CD1c-positive myeloid dendritic cell (primary cell): Measurements from ENCODE around the gene FBXO24.

Experiments used
- DNase-seq: peaks from one replicate; pipeline ENCODE4 v3.0.0-alpha.2; 2016; ENCODE audit errors: extremely low spot score

The FBXO24 gene

GRCh38 chr7:100590077-100590737 lies 4.1 kb downstream of the FBXO24 start:
- DNase-seq, result no peak

DNA sequence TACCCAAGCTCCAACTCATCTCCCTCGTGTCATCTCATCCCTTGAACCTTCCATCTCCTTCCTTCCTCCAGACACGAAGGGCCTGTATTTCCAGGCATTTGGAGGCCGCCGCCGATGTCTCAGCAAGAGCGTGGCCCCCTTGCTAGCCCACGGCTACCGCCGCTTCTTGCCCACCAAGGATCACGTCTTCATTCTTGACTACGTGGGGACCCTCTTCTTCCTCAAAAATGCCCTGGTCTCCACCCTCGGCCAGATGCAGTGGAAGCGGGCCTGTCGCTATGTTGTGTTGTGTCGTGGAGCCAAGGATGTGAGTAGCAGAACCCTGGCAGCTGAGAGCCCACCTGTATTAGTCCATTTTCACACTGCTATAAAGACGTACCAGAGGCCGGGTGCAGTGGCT lies 5.5 kb downstream of the FBXO24 start:
- DNase-seq, result no peak

GRCh38 chr7:100595188-100595587 lies 9.1 kb downstream of the FBXO24 start:
- DNase-seq, result no peak

GRCh38 chr7:100598425-100598824 lies 12.3 kb downstream of the FBXO24 start:
- DNase-seq, result no peak

DNA sequence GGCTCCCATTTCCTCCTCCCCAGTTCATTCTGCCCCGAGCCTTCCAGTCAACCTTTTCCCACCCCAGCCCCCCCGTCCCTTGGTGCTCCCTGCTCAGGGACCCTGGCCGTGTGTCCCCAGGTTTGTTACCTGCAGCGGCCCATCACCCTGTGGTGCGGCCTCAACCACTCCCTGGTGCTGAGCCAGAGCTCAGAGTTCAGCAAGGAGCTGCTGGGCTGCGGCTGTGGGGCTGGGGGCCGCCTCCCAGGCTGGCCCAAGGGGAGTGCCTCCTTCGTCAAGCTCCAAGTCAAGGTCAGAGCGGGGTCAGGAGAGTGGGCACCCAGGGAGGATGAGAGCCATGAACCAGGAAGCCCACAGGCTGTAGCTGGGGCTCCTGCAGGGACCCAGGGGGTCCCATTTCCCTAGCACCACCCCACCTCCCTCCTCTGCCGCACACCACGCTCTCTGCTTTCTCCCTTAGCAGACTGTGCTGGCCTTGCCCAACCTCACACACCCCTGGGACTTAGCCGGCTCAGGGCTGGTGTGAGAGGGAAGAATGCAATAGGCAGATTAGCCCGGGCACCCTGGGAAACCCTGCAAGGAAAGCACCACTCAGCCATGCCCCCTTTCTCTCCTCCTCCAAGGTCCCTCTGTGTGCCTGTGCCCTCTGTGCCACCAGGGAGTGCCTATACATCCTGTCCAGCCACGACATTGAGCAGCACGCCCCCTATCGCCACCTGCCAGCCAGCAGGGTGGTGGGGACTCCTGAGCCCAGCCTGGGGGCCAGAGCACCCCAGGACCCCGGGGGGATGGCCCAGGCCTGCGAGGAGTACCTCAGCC lies 14.0 kb downstream of the FBXO24 start:
- DNase-seq, result no peak

GRCh38 chr7:100600730-100601038 lies 14.6 kb downstream of the FBXO24 start:
- no peak for DNase-seq

GRCh38 chr7:100602889-100603725 lies 17.0 kb downstream of the FBXO24 start:
- DNase-seq, result no peak

GRCh38 chr7:100603726-100604027 lies 17.5 kb downstream of the FBXO24 start:
- DNase-seq, result no peak

DNA sequence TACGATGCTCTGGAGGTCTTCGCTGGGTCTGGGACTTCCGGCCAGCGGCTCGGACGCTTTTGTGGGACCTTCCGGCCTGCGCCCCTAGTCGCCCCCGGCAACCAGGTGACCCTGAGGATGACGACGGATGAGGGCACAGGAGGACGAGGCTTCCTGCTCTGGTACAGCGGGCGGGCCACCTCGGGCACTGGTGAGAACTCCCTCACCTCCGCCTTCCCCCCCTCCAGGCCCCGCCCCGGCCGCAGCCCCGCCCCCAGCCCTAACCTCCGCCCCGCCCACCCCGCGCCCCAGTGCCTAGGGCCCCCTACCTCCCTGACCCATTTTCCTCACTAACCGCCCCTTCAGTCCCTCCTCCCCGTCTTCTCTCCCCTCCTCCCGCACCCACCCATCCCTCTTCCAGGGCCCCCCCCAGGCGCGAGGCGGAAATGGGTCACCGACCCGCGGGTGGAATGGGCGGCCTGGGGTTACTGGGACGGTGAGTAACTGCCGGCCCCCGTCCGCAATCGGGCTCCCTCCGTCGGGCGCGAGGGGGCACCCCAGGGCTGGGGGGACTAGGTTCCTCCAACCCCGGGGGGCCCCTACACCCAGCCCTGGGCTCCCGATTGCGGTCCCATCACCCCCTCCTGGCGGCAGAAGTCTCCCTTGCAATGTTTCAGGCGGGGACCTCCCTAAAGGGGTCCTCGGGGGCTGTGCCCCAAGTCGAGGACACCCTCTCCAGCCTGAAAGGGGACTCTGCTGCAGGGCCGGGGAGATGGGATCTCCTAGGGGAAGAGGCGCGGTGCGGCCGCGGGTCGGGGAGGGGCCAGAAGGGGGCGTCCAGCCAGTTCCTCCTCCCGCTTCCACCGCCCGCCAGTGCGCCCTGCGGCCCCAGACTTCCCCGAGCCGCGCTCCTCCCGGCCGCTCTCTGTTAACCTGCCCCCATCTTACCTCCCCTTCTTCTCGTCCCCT lies 18.2 kb downstream of the FBXO24 start:
- DNase-seq, result peak; percentile 85

DNA sequence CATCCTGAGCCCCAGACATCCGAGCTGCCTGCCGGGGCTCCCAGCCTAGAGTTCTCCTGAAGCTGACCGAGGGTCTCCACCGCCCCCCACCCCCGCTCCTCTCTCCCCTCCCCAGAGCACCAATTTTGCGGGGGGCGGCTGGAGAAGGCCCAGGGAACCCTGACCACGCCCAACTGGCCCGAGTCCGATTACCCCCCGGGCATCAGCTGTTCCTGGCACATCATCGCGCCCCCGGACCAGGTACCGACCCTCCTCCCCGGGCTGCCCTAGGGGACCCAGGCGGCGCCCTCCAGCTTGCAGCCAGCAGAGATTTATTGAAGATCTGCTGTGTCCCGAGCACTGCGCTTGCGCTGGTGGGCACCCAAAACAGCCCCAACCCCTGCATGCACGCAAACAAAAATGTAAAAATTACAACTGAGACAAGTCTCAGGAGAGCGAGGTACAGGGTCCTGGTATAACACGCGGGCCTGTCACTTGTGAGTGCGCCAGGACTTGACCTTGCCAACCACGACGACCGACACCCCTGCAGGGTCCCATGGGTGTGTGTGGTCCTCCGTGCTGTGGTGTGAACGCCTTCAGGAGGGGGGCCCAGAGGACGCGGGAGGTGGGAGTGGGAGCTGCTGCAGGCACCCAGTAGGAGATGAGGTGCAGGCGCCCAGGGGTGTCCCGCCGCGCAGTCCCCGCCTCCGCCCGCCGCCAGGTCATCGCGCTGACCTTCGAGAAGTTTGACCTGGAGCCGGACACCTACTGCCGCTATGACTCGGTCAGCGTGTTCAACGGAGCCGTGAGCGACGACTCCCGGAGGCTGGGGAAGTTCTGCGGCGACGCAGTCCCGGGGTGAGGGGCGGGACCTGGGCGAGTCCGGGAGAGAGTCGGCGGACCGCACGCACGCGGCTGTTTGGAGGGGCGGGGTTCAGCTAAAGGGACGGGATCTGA lies 19.1 kb downstream of the FBXO24 start:
- DNase-seq, result peak; percentile 86

DNA sequence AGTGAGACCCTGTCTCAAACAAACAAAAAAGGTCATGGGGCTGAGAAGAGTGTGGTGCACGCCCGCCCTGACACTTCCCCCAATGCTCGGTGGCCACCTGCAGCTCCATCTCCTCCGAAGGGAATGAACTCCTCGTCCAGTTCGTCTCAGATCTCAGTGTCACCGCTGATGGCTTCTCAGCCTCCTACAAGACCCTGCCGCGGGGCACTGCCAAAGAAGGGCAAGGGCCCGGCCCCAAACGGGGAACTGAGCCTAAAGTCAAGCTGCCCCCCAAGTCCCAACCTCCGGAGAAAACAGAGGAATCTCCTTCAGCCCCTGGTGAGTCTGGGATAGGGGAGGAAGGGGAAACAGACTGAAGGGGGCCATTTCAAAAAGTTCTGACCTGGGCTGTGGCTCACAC lies 20.2 kb downstream of the FBXO24 start:
- DNase-seq, result no peak

- no peak for DNase-seq
These were observed 21.0 kb downstream of the FBXO24 start for GRCh38 chr7:100607111-100607510.

- DNase-seq, result peak; percentile 49
These were observed 23.8 kb downstream of the FBXO24 start for GRCh38 chr7:100609958-100610357.

DNA sequence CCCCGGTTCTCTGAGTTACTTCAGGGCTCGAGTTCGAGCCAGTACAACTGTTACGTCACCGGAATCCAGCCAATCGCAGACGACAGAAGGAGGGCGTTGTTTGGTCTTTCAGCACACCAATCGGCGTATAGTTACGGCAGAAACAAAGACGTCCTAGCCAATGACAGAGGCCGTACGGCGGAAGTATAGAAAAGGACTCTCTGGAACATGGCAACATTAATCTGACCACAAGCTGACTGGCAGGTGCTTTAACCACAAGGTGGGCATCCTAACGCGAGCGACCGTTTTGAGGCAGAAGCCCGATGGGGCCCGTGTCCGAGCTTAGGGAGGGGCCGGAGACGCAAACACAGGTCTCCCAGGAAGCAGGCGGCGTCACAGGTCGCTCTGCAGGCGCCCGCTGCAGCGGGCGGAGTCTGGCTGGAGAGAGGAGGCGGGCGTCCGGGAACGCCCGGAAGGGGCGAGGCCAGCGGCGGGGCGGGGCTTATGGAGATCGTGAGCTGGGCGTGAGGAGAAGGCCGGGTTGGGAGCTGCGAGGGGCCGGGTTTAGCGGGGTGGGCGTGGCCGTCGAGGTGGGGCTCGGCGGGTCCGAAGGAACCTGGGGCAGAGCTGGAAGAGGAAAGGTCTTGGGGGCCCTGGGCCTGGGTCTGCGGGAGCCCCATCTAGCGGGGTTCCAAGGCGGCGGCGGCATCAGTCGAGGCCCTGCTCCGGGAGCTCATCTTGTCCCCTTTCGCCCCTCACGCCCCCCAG lies 26.0 kb downstream of the FBXO24 start, which contains the start of gene MOSPD3:
TSS of gene MOSPD3 (plus strand) at position 558 of the 747 bp plus-strand sequence. CDS start 252 bp downstream, outside the sequence.
- DNase-seq, result peak; percentile 100

DNA sequence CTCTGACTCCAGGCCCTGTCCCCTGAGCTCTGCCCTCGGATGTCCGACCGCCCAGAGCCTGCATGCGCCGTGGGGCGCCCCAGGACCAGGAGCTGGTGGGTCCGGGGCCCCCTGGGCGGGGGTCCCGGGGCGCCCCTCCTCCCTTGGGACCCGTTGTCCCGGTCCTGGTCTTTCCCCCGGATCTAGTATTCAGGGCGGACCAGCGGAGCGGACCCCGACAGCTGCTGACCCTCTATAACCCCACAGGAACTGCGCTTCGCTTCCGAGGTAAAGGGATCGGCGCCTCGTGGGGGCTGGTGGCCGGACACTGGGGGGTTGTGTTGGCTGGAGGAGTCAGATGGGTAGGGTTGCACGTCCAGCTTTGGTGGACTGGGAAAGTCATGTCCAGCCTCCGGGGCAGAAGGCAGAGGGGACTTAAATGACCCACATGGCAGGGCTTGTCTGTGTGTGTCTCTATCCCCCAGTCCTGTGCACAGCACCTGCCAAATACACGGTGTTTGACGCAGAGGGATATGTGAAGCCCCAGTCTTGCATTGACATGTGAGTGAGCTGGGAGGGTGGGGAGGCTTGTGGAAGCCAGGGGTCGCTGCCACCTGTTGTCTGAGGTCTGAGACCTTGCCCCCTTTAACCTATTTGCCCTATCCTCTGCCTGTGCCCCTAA lies 26.7 kb downstream of the FBXO24 start:
- DNase-seq, result no peak

- DNase-seq, result peak; percentile 27
These were observed 27.5 kb downstream of the FBXO24 start for GRCh38 chr7:100613412-100614175.

GRCh38 chr7:100614308-100614861 lies 28.3 kb downstream of the FBXO24 start:
- no peak for DNase-seq

- DNase-seq, result no peak
These were observed 34.1 kb downstream of the FBXO24 start for GRCh38 chr7:100620239-100620638.
